OCI-M2 (cell line): ENCODE results near the gene ATE1.
"Not testable (repeated sequence)": the region's sequence is repeated elsewhere in the genome, so short reads cannot be mapped to it uniquely, and the experiment has no call there.

Source experiments
- DNase-seq: peaks from one replicate; lab custom pipeline; 2025; ENCODE audit not compliant: unreplicated experiment; lab: John Stamatoyannopoulos, UW

Gene ATE1

DNA sequence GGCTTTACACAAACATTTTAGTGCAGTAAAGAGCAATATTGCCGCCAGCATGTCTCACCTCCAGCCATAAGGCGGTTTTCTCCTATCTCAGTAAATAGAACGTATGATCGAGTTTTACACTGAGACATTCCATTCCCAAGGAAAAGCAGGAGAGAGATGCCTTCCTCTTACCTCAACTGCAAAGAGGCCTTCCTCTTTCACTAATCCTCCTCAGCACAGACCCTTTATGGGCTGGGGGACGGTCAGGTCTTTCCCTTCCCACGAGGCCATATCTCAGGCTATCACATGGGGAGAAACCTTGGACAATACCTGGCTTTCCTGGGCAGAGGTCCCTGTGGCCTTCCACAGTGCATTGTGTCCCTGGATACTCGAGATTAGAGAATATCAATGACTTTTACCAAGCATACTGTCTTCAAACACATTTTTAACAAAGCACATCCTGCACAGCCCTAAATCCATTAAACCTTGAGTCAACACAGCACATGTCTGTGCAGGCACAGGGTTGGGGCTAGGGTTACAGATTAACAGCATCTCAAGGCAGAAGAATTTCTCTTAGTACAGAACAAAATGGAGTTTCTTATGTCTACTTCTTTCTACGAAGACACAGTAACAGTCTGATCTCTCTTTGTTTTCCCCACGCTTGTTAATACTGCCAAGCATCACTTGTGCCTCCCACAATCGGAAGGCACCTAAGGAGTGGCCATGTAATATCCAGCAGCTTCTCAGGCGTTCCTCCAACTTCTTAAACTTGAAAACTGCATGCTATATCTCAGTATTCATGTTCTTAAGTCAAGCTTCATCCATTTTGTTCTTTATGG is 2.6 kb upstream of the ATE1 start:
- DNase-seq, result not testable (repeated sequence)

DNA sequence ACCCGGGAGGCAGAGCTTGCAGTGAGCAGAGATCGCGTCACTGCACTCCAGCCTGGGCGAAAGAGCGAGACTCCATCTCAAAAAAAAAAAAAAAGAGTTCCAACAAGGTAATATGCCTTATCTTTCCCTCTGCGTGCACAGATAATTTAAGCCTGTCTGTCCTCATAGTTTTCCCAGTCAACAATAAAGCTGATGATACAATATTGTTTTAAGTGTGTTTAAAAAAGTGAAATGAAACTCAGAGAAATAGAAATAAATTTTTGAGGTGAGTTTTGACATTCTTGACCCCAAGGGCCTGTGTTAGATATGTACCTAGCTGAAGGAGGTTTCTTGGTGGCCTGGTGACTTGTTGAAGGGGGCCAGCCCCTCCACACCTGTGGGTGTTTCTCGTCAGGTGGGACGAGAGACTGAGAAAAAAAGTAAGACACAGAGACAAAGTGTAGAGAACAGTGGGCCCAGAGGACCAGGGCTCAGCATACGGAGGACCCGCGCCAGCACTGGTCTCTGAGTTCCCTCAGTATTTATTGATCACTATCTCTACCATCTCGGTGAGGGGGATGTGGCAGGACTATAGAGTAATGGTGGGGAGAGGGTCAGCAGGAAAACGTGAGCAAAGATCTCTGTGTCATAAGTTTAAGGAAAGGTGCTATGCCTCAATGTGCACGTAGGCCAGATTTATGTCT is 1.9 kb upstream of the ATE1 start:
- not testable (repeated sequence) for DNase-seq

DNA sequence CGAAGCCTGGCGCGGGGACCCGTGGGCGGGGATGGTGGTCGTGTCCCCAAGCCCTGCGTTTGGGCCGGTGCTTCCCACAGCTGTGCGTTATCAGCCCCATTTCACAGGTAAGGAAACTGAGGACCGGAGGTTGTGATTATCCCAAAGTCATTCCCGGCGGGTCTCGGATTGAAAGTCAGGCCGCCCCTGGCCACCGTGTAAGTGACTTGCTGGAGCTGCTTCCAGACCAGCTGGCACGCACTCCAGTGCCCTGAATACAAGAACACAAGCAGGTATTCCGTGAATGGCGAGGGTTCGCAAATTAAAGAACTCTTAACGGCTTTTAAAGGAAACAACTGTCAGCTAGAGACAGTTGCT is 675 bp upstream of the ATE1 start:
- DNase-seq, result no peak

DNA sequence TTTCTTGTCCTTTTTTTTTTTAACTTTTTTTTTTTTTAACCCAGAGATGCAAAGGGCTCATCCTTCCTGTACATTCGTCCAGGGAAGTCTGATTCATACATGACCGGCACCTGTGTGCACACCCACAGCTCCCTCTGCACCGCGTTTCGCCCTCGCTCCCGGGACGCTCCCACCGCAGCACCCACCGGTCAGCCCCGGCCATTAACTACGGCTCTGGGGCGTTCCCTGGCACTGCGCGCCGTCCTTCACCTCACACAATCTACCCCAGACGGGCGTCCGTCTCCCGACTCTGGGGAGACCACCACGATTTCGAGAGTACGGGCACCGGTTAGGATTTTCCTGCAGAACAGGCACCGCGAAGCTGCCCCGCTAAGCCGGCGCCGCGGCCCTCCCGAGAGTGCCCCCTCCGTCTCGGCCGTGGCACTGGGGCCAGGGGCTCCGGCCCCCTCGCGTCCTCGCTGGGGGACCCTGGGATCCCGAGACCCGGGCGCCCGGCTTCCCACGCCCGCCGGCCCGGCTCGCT is 452 bp downstream of the ATE1 start:
- no peak for DNase-seq

DNA sequence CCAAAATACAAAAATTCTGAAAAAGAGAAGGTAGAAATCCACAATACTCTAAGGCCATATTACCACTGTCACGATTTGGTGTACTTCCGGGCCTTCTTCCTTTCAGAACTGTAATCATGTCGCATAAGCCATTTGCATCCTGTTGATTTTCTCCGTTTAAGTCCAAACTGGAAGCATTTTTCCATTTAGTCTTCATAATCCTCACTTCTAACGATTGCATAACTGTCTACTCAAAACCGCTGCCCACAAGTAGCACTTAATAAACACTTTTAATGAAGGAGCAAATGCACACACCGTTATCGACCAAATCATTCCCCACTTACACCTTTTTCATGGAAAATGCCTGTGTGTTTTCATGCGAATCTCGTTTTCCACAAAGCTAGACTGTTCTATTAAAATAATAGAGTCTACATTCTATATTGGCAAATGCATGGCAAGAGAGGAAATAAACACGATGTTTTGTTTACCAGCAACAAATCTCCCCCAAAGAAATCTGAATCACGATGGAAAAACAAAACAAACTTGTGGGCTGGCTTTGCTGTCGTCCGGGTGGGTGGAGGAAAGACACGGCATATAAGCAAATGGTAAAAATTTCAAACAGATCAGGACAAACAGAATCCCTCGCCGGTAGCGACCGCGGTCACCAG is 1.0 kb downstream of the ATE1 start:
- no peak for DNase-seq

DNA sequence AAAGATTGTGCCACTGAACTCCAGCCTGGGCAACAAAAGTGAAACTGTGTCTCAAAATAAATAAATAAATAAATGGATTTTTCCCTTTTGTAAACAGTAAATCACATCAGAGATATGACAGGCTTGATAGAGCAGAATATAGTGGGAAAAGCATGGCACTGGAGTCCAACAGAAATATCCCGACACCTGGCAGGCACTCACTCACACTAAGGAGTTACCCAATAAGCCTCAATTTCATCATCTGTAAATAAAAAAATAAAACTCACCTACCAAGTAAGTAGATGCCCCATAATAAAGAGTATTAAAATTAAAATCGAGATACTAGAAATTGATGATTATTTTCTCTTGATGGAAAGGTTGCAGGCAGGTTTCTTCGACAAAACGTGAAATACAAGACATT is 1.7 kb downstream of the ATE1 start:
- no peak for DNase-seq

DNA sequence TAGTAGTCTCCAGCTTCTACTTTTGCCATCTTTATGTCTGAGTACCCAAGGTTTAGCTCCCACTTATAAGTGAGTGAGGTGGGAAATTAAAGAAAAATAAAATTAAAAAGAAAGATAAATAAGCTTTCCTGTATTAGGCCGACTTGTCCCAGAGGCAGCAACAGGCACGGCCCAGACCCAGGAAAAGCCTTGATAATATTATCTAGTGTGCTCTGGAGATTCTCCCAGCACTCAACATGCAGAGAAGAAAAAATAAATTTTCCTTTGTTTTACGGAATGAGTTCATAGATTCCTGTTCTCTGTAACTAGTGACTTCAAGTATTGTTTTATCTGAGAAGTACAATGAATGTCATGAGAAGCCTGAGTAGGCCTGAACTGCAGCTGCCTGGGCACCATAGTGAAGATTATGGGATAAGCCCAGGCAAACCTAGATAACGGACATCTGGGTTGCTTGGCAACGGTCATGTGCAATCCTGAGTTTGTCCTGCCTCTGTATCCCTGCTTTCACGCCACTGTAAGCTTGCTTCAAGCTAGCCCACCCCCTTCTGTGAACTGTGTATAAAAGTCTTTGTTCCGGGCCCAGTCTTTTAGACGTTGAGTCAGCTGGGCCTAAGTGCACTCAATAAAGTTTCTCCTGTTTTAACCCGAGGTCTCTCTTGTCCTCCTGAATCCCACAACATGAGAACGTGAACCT is 6.4 kb downstream of the ATE1 start:
- no peak for DNase-seq

DNA sequence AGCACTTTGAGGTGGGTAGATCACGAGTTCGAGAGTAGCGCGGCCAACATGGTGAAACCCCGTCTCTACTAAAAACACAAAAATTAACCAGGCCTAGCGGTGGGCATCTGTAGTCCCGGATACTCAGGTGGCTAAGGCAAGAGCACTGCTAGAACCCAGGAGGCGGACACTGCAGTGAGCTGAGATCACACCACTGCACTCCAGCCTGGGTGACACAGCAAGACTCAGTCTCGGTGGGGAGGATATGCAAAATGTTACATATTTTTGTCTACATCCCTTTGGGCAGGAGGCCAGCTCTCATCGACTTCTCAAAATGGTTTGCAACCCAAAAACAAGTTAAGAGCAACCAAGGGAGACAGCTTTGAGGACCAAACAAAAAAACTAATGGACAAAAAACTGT is 8.2 kb downstream of the ATE1 start:
- DNase-seq, result no peak

DNA sequence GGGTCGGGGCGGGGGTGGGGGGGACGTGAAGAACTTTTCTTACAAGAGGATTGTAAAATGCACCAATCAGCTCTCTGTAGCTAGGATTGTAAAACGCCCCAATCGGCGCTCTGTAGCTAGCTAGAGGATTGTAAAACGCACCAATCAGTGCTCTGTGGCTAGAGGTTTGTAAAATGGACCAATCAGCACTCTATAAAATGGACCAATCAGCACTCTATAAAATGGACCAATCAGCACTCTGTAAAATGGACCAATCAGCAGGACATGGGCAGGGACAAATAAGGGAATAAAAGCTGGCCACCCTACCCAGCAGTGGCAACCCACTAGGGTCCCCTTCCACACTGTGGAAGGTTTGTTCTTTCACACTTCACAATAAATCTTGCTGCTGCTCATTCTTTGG is 9.0 kb downstream of the ATE1 start:
- not testable (repeated sequence) for DNase-seq

DNA sequence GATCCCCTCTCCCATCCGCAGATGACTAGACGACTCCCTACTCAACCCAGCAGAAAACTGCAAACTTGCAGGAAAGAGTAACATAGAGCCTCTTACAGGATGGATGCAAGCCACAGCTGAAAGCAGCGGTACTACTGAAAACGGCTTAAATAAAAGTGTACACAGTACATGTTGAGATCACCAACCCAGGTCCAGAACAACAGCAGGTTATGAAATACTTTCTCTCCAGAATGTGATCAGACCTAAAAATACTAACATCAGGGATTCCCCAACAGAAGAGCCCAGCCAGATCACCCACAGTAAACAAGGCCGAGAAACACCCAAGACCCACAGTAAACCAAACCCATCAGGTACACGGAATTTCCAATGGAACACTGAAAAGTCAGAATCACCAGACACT is 13.2 kb downstream of the ATE1 start:
- no peak for DNase-seq

DNA sequence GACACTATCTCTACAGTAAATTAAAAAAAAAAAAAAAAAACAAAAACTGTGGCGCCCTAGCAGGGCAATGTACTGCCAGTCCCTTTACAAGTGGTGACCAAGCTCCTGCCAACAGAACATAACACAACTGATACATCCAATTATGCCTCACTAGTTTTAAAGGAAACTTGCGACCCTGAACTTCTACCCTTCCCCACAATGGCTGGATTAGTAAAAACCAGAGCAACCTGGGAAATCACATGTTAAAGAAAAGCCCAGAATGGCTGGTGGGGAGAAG is 16.5 kb downstream of the ATE1 start:
- DNase-seq, result no peak

DNA sequence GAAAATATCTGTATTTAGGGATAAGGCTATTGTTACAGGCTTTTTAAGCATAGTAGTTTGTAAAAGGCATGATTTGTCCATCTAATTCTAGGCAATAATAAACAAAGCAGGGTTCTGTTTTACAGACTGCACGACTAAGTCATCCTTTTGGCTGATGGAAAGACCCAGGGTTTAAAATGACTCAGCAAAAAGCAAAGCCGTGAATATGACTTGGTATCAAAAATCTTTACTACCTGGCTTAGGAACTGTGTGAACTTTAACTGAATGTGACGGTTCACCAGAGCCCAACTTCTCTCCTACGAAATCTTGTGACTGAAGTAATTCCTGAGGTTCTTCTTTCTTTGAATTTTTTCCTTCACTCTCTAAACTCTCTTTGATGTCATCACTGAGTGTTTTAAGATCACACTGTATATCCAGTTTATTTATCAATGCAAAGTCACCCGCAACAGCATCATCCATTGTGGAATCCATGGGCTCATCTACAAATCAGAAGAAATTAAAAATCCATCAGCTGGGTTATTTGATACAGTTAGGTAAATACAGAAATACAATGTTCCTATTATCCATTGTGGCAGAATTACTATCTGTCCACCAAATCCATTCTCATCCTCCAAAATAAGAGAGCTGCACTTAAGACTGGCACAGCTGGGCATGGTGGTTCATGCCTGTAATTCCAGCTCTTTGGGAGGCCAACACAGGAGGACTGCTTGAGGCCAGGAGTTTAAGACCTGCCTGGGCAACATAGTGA is 17.0 kb downstream of the ATE1 start:
- no peak for DNase-seq

DNA sequence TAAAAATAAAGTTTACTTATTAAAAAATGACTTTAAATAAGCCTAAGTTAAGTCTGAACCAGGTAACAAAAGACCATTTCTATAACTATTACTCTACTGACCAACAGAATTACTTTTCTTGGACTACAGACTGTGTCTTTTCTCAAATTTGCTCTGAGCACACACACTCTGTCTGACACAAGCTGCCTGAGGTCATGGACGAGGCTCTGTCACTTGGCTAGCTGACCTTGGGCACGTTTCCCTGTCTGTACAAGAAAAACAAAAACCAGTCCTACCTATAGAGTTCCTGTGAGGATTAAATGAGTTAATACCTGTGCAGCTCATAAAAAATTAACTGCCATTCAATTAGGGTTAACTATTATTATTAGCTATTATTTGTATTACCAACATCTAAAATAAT is 22.9 kb downstream of the ATE1 start:
- no peak for DNase-seq

DNA sequence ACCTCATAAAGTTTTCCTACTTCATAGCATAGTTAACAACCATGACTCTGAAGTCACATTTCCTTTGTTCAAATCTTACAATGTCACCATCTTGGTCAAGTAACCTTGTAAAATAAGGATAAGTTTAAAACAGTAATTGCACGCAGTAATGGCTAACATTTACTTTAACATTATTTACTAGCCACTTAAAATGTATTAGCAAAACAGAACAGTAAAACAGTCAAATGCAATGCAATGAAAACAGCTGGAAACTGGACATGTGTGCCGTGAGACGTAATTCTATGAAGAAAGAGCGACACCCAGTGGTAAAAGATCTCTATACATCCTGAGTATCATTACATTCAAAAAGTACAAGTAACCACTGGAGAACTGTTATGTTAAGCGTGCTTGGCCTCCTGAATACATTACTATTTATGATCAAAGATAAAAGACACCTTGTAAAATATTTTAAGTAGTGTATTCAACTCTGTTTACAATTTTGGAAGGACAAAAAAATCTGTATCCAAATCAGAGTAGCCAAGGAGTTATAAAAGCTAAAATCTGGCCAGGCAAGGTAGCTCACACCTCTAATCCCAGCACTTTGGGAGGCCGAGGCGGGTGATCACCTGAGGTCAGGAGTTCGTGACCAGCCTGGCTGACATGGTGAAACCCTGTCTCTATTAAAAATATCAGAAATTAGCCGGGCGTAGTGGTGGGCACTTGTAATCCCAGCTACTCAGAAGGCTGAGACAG is 27.2 kb downstream of the ATE1 start:
- no peak for DNase-seq

DNA sequence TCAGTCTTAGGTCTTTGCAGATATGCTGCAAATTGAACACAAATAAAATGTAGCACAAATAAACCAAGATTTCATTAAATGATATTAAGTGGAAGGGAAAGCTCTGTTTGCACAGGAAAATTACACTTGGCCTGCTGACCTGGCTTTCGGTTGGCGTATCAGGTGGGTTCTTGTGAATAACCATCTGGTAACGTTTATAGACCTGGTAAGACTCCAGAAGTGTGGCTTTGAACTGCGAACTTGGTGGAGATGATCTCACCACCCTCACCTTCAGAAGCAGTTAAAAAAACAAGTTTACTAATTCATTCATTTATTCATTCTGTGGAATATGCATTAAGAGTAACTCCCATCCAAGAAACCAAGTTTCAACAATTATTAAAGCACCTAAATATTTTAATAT is 28.1 kb downstream of the ATE1 start:
- DNase-seq, result no peak

DNA sequence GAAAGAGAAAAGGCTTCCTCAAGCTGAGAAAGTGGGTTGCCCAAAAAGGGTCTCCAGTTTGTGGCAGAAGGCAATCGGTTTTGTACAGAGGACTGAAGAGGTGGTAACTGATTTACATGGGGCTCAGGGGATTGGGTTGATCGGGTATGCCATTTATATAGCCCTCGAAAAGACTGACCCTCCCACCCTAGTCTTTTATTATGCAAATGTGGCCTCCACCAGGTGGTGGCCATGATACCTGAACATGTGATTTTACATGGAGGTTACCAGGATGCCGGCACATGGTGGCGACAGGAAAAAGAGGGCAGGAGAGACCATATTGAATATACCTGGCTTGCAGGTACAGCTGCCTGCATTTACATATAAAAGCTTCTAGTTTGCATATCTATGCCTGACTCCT is 36.7 kb downstream of the ATE1 start:
- no peak for DNase-seq

DNA sequence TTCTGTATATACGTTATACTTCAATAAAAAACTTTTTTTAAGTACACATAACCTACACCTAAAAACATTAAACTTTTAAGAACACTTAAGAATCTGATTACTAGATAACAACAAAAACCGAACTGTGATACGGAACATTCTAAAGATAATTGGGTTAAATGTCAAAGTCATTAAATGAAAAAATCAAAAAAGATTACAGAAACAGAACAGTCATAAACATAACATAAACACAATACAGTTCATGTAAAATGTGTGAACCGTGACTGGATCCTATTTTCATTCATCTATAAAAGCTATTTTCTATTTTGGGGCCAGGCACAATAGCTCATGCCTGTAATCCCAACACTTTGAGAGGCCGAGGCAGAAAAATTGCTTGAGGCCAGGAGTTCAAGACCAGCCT is 38.6 kb downstream of the ATE1 start:
- no peak for DNase-seq

DNA sequence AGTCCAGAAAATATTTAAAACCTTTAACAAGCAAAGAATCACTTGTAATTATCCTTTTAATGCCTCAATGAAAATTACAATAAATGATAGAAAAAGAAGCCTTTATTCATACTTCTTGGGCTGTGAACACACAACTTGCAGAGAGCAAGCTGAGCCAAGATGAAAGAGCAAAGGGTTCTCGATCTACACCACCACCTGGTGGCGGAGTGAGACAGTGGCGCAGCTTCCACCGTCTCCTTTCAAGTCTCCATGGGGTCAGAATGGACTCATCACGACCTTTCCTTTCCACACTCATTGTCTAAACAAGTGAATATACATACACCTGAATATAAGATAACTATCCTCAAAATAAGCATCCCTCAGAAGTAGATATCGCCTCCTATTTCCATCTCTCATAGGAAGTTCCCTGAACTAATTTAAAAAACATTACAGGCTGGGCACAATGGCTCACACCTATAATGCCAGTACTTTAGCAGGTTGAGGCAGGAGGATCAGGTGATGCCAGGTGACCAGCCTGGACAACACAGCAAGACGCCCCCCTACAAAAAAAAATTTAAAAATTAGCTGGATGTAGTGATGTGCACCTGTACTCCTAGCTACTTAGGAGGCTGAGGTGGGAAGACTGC is 40.7 kb downstream of the ATE1 start:
- no peak for DNase-seq

DNA sequence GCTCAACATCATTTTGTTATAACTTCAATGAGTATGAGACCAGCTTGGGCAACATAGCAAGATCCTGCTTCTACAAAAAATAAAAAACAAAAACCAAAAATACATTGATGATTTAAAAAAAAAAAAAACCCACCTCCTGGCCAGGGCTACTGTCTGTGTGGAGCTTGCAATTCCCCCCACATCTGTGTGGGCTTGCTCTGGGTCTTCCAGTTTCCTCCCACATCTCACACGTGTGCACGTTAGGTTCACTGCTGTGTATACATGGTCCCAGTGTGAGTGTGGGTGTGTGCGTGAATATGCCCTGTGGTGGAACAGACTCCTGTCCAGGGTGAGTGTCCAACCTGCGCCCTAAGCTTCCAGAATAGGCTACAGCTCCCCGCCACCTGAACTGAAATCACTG is 41.6 kb downstream of the ATE1 start:
- DNase-seq, result no peak

DNA sequence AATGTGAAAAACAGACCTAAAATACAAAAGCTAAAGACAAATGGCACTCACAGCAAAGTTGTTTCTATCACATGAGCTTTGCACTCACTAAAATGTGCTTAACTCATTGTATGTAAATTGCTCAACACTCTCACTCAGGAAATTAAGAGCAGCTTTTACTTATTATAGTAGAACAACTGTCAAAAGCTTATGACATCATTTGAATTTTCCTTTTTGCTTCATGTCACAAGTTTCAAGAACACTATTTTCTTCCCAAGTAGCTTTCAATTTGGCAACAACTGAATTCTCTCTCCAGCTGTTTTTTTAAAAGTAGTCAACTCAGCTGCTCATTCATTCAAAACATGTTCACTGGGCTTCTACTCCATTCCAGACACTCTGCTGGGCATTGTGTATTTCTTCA is 46.9 kb downstream of the ATE1 start:
- DNase-seq, result no peak
